OCI-LY3 (cell line): ENCODE results near the gene BASP1.

ENCODE experiments used
- H2AFZ ChIP-seq: fragments of 200-600, 300-600 bp; shearing (Covaris generic); 2 replicates; pipeline ENCODE4 v1.6.0; 2014; ENCODE audit warnings: antibody characterized with exemption, low read depth, low read length
- H3K27ac ChIP-seq: fragments of 200-600, 300-600 bp; sonication (generic); 2 replicates; pipeline ENCODE4 v1.5.1; 2014; ENCODE audit warnings: mild to moderate bottlenecking, low read length, moderate library complexity, mixed read lengths
- H3K27me3 ChIP-seq: fragments of 200-600, 300-600 bp; sonication (generic); 2 replicates; pipeline ENCODE4 v1.6.1; 2014; ENCODE audit warnings: low read depth, low read length, mixed read lengths
- H3K36me3 ChIP-seq: fragments of 200-600, 300-600 bp; sonication (generic); replicated peaks from 2 replicates; pipeline ENCODE3; 2014; ENCODE audit warnings: low read depth, low read length, mixed read lengths
- H3K4me1 ChIP-seq: fragments of 300-600, 200-600 bp; sonication (generic); 2 replicates; pipeline ENCODE4 v1.6.1; 2014; ENCODE audit warnings: low read length, mixed read lengths
- H3K4me2 ChIP-seq: fragments of 200-600, 300-600 bp; sonication (generic); 2 replicates; pipeline ENCODE4 v1.6.1; 2014; ENCODE audit warnings: low read length, mixed read lengths
- H3K4me3 ChIP-seq: fragments of 300-600, 200-600 bp; sonication (generic); 2 replicates; pipeline ENCODE4 v1.5.1; 2014; ENCODE audit warnings: antibody characterized with exemption, mild to moderate bottlenecking, low read length, moderate library complexity
- H3K79me2 ChIP-seq: fragments of 300-600, 200-600 bp; shearing (Covaris generic); 2 replicates; pipeline ENCODE4 v1.6.1; 2014; ENCODE audit warnings: mild to moderate bottlenecking, low read length, mixed read lengths
- H3K9ac ChIP-seq: fragments of 300-600, 200-600 bp; shearing (Covaris generic); 2 replicates; pipeline ENCODE4 v1.6.0; 2014; ENCODE audit warnings: mild to moderate bottlenecking, low read length, moderate library complexity
- H3K9me3 ChIP-seq: fragments of 200-600, 300-600 bp; shearing (Covaris generic); 2 replicates; pipeline ENCODE4 v1.6.1; 2014; ENCODE audit warnings: low read length, mixed read lengths; ENCODE audit not compliant: insufficient read depth
- H4K20me1 ChIP-seq: fragments of 200-600, 300-600 bp; sonication (generic); 2 replicates; pipeline ENCODE4 v1.6.1; 2016; ENCODE audit warnings: low read length, mixed read lengths; ENCODE audit not compliant: insufficient read depth
- EZH2phosphoT487 ChIP-seq: fragments of 200-600 bp; shearing (Covaris generic); IDR thresholded peaks from 2 replicates; pipeline ENCODE4 v1.6.1; 2018; ENCODE audit warnings: antibody characterized with exemption, mixed run types, low read depth
- TF ChIP-seq, protein P1 (sequence below): fragments of 200-600, 300-600 bp; sonication (generic); IDR thresholded peaks from 2 replicates; pipeline ENCODE4 v1.5.1; 2014; ENCODE audit warnings: antibody characterized with exemption, low read length, low read depth

Gene BASP1

DNA sequence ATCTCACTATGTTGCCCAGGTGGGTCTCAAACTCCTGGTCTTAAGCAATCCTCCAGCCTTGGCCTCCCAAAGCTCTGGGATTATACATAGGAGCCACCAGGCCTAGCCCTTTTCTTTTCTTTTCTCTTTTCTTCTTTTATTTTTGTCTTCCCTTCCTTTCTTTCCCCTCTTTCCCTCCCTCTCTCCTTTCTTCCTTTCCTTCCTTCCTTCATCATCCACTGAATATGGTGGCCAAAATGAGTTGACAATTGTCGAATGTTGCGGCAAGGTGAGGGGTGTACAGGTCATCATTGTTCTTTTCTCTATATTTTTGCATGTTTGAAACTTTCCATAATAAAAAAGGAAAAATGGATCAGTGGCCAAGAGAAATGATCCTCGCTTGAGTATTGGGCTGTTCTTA lies 32.1 kb upstream of the BASP1 start:
- H2AFZ ChIP-seq, result no peak overlapping the region
- H3K4me1 ChIP-seq, result peaks cover 8% of the 10 kb centered on the region
- H3K79me2 ChIP-seq, result no peaks in the 10 kb centered on the region
- H3K9ac ChIP-seq, result no peak overlapping the region
- no peak overlapping the region for H3K27ac ChIP-seq
- H3K36me3 ChIP-seq, result no peaks in the 10 kb centered on the region
- H3K4me3 ChIP-seq, result no peak overlapping the region
- H3K4me2 ChIP-seq, result no peak overlapping the region
- no peaks in the 10 kb centered on the region for H3K27me3 ChIP-seq
- H3K9me3 ChIP-seq, result no peaks in the 10 kb centered on the region
- no peaks in the 10 kb centered on the region for H4K20me1 ChIP-seq
- TF ChIP-seq, protein P1, sequence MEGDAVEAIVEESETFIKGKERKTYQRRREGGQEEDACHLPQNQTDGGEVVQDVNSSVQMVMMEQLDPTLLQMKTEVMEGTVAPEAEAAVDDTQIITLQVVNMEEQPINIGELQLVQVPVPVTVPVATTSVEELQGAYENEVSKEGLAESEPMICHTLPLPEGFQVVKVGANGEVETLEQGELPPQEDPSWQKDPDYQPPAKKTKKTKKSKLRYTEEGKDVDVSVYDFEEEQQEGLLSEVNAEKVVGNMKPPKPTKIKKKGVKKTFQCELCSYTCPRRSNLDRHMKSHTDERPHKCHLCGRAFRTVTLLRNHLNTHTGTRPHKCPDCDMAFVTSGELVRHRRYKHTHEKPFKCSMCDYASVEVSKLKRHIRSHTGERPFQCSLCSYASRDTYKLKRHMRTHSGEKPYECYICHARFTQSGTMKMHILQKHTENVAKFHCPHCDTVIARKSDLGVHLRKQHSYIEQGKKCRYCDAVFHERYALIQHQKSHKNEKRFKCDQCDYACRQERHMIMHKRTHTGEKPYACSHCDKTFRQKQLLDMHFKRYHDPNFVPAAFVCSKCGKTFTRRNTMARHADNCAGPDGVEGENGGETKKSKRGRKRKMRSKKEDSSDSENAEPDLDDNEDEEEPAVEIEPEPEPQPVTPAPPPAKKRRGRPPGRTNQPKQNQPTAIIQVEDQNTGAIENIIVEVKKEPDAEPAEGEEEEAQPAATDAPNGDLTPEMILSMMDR, result no peak
- TF ChIP-seq EZH2phosphoT487, result no peak

DNA sequence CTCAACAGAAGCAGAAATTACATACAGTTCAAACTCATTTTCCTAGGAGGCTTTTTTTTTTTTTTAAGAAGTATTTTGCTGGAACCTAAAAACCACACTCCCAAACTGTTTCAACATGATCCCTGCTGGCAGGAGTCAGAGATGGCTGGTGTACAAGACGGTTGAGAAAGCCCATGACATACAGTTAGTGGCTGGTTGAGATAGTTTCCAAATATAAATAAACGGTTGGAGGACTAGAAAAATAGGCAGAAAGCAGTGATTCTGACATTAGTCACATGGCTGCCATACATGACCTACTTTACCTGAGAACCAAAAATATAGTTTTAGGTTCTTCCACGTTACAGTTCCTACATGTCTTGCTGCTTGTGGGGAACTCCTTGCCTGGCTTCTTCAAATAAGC lies 31.7 kb upstream of the BASP1 start:
- no peaks in the 10 kb centered on the region for H3K36me3 ChIP-seq

DNA sequence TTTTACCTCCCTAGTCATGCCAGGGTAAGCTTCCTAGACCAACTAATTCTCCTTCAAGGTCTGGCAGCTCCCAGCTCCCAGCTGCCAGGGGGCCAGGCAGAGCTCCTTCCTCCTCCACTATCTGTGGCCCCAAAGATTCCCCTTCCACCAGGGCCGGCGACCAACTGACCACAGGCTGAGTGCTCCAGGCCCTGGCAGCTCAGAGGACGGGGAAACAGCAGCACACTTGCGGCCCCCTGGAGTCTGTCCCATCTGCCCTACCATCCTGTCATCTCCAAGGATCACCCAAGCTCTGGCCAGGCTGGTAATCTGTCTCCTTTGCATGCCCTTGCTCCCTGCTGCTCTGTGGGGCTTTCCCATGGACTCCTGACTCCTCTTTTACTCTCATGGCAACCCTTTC lies 31.2 kb upstream of the BASP1 start:
- Histone ChIP-seq H3K4me1 (peaks cover 12% of the 10 kb centered on the region), H3K36me3 (no peaks in the 10 kb centered on the region), H3K4me3 (no peak overlapping the region), H3K9me3 (no peaks in the 10 kb centered on the region), H2AFZ (no peak overlapping the region), H3K9ac (no peak overlapping the region), H3K27me3 (no peaks in the 10 kb centered on the region), H4K20me1 (no peaks in the 10 kb centered on the region), H3K4me2 (no peak overlapping the region), H3K27ac (no peak overlapping the region), H3K79me2 (no peaks in the 10 kb centered on the region)
- TF ChIP-seq EZH2phosphoT487, result no peak
- TF ChIP-seq, protein P1, result no peak

More for the DNA sequence above, 31.7 kb upstream of the BASP1 start:
- Histone ChIP-seq H3K27ac (no peak overlapping the region), H3K9me3 (no peaks in the 10 kb centered on the region), H2AFZ (no peak overlapping the region), H3K9ac (no peak overlapping the region), H3K4me3 (no peak overlapping the region), H4K20me1 (no peaks in the 10 kb centered on the region), H3K27me3 (no peaks in the 10 kb centered on the region), H3K79me2 (no peaks in the 10 kb centered on the region), H3K4me1 (peaks cover 11% of the 10 kb centered on the region), H3K4me2 (no peak overlapping the region)
- no peak for TF ChIP-seq EZH2phosphoT487
- TF ChIP-seq, protein P1, result no peak

DNA sequence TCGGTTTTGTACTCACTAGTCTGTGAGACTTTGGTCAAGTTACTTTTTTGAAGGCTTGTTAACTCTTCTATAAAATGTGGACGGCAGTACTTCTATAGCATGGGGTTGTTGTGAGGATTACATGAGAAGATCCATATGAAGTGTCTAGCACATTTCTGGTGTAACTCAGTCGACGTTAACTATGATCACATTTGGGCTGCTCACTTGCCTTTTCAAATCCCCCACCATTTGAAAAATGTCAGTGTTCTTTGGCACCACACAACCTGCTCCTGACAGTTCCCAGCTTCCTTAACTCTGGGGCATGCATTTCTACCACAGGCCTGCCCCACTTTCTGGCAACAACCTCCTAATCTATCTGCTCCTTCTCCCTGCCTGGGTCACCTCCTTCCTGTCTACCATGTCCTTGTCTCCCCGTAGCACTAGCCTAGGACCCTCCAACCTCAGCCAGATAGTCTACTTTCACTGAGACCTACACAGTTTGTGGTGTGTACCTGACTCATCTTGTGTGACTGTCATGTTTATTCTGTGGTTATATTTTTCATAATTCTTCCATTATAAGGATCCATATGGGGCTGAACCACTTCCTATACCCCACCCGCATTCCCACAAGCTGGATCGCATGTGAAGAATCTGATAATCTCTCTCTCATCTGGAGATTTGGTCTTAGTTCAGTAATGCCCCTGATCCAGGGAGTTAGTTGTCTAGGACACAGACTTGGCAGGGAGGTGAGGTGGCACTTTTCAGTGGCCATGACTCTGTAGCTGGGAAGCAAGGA lies 30.2 kb upstream of the BASP1 start:
- Histone ChIP-seq H3K9ac (no peak overlapping the region), H3K27ac (no peak overlapping the region), H3K4me1 (peaks cover 12% of the 10 kb centered on the region), H3K27me3 (no peaks in the 10 kb centered on the region), H3K79me2 (no peaks in the 10 kb centered on the region), H3K36me3 (no peaks in the 10 kb centered on the region), H2AFZ (no peak overlapping the region), H4K20me1 (no peaks in the 10 kb centered on the region), H3K4me2 (no peak overlapping the region), H3K9me3 (no peaks in the 10 kb centered on the region), H3K4me3 (no peak overlapping the region)
- TF ChIP-seq, protein P1, result no peak
- no peak for TF ChIP-seq EZH2phosphoT487
